ENCODE results near the gene KLRD1.
A peak's percentile ranks its signal among the peaks of the same experiment; 100 is the strongest.
"Not testable (repeated sequence)": the region's sequence is repeated elsewhere in the genome, so short reads cannot be mapped to it uniquely, and the experiment has no call there.

Gene KLRD1, protein sequence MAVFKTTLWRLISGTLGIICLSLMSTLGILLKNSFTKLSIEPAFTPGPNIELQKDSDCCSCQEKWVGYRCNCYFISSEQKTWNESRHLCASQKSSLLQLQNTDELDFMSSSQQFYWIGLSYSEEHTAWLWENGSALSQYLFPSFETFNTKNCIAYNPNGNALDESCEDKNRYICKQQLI

GRCh38 chr12:10307630-10308029 is at the start of gene KLRD1:
TSS of gene KLRD1 (plus strand) at chr12:10307870. CDS start at chr12:10308078, 208 bp downstream.
- no peak for DNase-seq

- DNase-seq = no peak
These were observed 46.7 kb upstream of the KLRD1 start for GRCh38 chr12:10260927-10261326.

DNA sequence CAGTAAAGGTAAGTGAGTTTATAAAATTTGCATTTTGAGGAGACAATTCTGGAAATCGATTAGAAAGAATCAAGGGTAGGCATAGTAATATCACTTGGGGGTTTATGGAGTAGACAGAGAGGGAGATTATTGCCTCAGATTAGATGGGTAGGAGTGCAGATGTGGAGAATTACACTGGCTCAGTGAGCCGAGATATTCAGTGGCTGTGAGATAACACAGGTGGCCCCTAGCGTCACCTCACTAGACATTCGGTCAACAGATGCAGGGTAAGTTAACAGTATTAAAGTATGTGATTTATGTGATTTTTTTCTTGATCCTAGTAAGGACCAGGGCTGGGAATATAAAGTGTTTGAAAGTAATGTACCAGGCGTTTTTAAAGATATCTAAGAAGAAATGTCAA is 39.6 kb upstream of the KLRD1 start:
- DNase-seq = no peak

DNA sequence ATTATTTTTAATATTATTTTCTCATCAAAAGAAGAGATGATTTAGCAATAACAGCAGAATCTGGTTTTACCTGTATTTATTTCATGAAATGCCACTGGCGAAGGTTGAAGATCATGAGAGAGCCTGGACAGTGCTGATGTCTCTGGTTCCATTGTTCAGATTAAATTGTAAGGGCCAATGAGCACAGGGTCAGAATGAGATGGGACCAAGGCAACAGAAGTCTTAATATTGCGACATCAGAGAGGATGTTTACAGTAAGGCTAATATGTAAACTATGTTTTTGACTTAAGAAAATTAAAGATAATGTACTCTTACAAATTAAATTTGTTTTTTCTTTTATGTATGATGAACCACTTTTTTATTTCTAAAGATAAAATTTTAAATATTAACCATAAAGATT is 35.2 kb upstream of the KLRD1 start:
- no peak for DNase-seq

GRCh38 chr12:10276774-10277173 is 30.9 kb upstream of the KLRD1 start:
- DNase-seq = no peak

- no peak for DNase-seq
These were observed 29.6 kb upstream of the KLRD1 start for GRCh38 chr12:10278104-10278503.

GRCh38 chr12:10279937-10280336 is 27.7 kb upstream of the KLRD1 start:
- DNase-seq = no peak

- no peak for DNase-seq
These were observed 24.6 kb upstream of the KLRD1 start for GRCh38 chr12:10283027-10283426.

DNA sequence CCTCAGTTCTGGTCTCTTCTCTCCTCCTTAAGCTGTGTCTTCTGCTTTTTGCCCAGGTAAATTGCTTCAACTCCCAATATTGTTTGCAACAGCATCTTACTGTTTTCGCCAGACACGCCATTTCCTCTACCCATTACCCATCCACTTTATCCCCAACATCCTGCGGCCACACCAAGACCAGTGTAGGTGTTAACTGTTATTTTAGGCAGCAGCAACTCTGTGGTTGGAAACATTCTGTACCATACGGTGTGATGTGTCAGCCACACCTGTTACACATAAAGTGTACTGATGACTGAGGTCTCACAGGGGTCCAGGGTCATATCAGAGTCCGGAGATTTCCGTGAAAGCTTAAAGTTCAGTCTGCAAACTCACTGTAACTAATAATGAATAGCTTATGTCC is 21.8 kb upstream of the KLRD1 start:
- no peak for DNase-seq

DNA sequence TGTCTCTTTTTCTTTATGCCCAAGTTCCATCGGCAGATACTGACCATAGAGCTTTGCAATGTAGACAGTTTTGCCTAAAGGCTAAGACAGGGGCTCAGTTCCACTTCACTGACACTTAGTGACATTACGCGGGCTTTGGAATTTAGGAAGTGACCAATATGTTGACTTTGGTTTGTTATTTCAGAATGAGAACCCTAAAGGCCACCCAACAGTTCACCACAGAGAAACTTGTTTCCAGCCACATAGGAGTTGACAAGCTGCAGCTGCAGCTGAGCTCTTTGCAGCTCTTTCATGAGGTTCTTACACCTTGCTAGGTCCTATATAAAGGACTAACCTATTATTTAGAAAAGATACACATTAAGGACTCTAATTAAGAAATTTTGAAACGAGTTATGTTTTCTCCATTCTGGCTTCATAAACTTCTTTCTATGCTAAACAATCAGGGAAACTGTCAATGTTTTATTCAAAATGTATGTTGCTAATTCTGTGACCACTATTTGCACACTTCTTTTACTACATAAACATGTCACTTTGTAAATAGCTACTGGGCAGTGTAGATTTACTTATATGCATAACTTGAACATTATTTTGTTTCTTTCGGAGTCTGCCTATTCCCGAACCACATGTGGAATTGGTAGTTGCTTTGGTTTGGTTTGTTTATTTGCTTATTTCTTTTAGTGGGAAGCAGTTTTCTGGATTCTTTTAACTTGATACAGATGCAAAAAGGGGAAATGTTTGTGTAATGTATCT is 18.5 kb upstream of the KLRD1 start:
- DNase-seq = no peak

GRCh38 chr12:10291030-10291429 is 16.6 kb upstream of the KLRD1 start:
- DNase-seq = no peak

GRCh38 chr12:10293151-10293550 is 14.5 kb upstream of the KLRD1 start:
- DNase-seq = no peak

DNA sequence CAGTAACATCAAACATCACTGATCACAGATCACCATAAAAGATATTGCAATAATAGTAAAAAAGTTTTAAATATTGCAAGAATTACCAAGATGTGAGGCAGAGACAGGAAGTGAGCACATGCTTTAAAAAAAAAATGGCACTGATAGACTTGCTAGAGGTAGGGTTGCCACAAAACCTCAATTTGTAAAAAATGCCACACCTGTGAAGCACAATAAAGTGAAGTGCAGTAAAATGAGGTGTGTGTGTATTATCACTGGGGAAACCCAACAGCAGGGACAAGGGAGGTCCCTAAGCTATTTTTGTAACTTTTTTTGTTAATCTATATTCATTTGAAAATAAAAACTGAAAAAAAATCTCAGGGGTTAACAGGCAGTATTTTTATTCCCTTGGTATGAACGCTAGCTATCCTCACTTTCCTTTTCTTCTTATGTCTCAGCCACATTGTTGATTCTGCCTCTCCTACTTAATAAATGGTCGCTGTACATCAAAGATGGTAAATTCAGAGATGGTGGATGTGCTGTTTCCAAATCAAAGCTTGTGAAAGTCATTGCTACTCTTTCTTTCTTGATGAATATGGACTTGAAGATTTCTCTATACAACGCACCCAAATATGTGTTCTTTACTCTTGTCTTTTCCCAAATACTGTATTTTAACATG is 14.0 kb upstream of the KLRD1 start:
- no peak for DNase-seq

DNA sequence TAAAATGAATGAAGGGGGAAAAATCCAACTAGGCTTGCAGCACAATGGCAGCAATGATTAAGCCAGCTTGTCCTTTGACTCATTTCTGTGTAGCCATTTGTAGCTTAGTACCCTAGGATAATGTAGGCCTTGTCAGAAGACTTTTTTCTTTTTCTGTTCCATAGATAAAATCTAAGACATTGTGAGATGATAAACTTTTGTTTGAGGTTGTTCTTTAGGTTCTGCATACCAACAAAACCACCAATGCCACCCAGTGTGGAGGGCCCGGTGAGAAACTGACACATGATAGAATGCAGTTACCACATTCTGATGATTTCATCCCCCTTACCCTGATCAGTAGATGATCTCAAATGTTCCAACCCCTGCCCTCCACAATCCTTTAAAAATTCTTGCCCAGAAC is 6.6 kb upstream of the KLRD1 start:
- no peak for DNase-seq

GRCh38 chr12:10304161-10304574 is 3.5 kb upstream of the KLRD1 start:
- DNase-seq = no peak

DNA sequence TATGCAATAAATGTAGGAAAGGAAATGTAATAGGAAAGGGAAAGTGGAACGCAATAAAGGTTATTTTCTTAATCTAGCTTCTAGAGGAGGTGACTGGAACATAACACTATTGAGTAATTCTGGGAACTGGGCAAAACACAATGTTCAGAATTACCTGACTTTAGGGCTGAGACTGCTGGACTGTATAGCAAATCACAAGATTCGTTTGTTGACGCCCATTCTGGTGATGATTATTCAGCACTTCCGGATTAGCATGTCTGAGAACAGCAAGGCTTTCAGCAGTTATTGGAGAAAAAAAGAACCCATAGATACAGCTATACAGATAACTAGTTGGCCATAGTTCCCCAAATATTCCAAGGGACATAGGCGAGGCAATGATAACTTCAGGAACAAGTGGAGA is 2.3 kb upstream of the KLRD1 start:
- DNase-seq = no peak

GRCh38 chr12:10310926-10311720 is 3.5 kb downstream of the KLRD1 start:
- DNase-seq = no peak

DNA sequence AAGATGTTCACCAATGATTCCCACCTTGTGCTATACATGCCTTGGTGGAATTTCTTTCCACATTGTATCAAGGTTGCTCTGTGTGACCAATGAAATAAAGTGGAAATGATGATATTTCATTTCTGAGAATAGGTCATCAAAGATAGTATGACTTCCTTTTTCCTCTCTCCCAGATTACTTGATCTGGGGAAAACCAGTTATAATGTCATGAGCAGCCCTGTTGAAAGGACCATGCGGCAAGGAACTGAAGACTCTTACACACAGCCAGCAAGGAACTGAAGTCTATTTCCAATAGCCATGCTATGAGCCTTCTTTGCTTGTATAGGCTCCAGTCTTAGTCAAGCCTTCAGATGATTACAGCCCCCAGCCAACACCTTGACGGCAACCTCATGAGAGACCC is 11.7 kb downstream of the KLRD1 start:
- DNase-seq = peak; percentile 57 to 68

GRCh38 chr12:10320643-10321042 is 13.0 kb downstream of the KLRD1 start:
- no peak for DNase-seq

DNA sequence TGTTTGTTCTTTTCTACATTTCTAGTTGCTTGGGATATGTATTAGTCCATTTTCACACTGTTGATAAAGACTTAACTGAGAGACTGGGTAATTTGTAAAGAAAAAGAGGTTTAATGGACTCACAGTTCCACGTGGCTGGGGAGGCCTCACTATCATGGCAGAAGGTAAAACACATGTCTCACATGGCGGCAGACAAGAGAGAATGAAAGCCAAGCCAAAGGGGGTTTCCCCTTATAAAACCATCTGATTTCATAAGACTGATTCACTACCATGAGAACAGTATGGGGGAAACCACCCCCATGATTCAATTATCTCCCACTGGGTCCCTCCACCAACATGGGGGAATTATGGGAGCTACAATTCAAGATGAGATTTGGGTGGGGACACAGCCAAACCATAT is 21.0 kb downstream of the KLRD1 start:
- peak; percentile 8 to 23 for DNase-seq

- DNase-seq = peak; percentile 23 to 65
These were observed 24.1 kb downstream of the KLRD1 start for GRCh38 chr12:10331642-10332239.

- not testable (repeated sequence) for DNase-seq
These were observed 28.5 kb downstream of the KLRD1 start for GRCh38 chr12:10336196-10336595.

DNA sequence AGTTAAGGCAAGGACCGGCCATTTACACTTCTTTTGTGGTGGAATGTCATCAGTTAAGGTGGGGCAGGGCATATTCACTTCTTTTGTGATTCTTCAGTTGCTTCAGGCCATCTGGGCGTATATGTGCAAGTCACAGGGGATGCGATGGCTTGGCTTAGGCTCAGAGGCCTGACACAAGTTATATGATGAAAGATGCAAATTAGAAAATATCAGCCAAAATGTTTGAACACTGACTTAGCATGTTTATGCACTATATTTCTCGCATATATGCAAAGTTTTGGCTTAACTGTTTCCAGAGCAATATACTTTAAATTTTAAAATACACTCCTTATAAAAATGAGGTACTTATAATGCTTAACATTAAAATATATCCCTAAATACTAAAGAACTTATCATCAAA is 30.8 kb downstream of the KLRD1 start:
- DNase-seq = not testable (repeated sequence)
